Measurements from ENCODE around the gene PC. TPM values are rescaled to one million over a fixed set of nuclear protein-coding genes. Genes with fewer than 3 reads are reported as not detected.

Gene PC
- total RNA-seq, 2 experiments from 2014 or later: 5.6 to 6.5 TPM

- ChIA-PET CTCF (no interaction called here), POLR2A (interaction anchor here (2.6 kb wide), 1 partner anchor 8 kb away, joined by 14 read pairs; the partner anchor contains the start of gene RCE1)
- no peak for DNase-seq
- Mint-ChIP-seq H3K4me1 (ENCODE audit: low read depth) (peaks cover 12% of the 10 kb centered on the region), H3K36me3 (ENCODE audit: low read depth) (no peaks in the 10 kb centered on the region), H3K27ac (no peak overlapping the region), H3K9me3 (no peaks in the 10 kb centered on the region), H3K4me3 (no peak overlapping the region), H3K27me3 (no peaks in the 10 kb centered on the region)
- TF ChIP-seq CTCF (IDR thresholded peaks at IDR 0.05): no peak
- intact Hi-C loops (cut with micrococcal nuclease): no loop called here
- no peak for ATAC-seq
Measured at GRCh38 chr11:66850588-66851238, 107.5 kb downstream of the PC start.

- DNase-seq (no peak), ATAC-seq (no peak)
- H3K27ac Mint-ChIP-seq: no peak overlapping the region
- no peaks in the 10 kb centered on the region for H3K9me3 Mint-ChIP-seq
- no peak for TF ChIP-seq CTCF (IDR thresholded peaks at IDR 0.05)
- H3K27me3 Mint-ChIP-seq: no peaks in the 10 kb centered on the region
- ChIA-PET CTCF (no interaction called here), POLR2A (interaction anchor here (2.6 kb wide), 1 partner anchor 7 kb away, joined by 14 read pairs; the partner anchor contains the start of gene RCE1)
- intact Hi-C loops (cut with micrococcal nuclease): no loop called here
- peaks cover 2% of the 10 kb centered on the region for H3K36me3 Mint-ChIP-seq (ENCODE audit: low read depth)
- no peak overlapping the region for H3K4me3 Mint-ChIP-seq
- peaks cover 12% of the 10 kb centered on the region for H3K4me1 Mint-ChIP-seq (ENCODE audit: low read depth)
Measured at GRCh38 chr11:66850235-66850587, 108.0 kb downstream of the PC start.

- Mint-ChIP-seq H3K4me1 (ENCODE audit: low read depth) (peaks cover 17% of the 10 kb centered on the region), H3K36me3 (ENCODE audit: low read depth) (peaks cover 6% of the 10 kb centered on the region), H3K4me3 (no peak overlapping the region), H3K9me3 (no peaks in the 10 kb centered on the region), H3K27ac (no peak overlapping the region), H3K27me3 (no peaks in the 10 kb centered on the region)
- ChIA-PET POLR2A (no interaction called here), CTCF (no interaction called here)
- no peak for TF ChIP-seq CTCF (IDR thresholded peaks at IDR 0.05)
- intact Hi-C loops (cut with micrococcal nuclease): no loop called here
- DNase-seq (no peak), ATAC-seq (no peak)
Measured at GRCh38 chr11:66849501-66850234, 108.5 kb downstream of the PC start.

GRCh38 chr11:66848671-66849500 lies 109.3 kb downstream of the PC start:
- no peak for TF ChIP-seq CTCF (IDR thresholded peaks at IDR 0.05)
- intact Hi-C loops (cut with micrococcal nuclease): no loop called here
- peaks cover 6% of the 10 kb centered on the region for H3K36me3 Mint-ChIP-seq (ENCODE audit: low read depth)
- H3K9me3 Mint-ChIP-seq: no peaks in the 10 kb centered on the region
- CTCF ChIA-PET: no interaction called here
- H3K4me1 Mint-ChIP-seq (ENCODE audit: low read depth): peaks cover 25% of the 10 kb centered on the region
- no peaks in the 10 kb centered on the region for H3K27me3 Mint-ChIP-seq
- H3K27ac Mint-ChIP-seq: no peak overlapping the region
- POLR2A ChIA-PET: no interaction called here
- no peak overlapping the region for H3K4me3 Mint-ChIP-seq
- DNase-seq (no peak), ATAC-seq (no peak)
